T-helper 1 cell treated with Interleukin-12 subunit alpha and Interleukin-12 subunit beta and Interleukin-4 antibody, amounts not matched to agents 30 μg/mL and 1 μg/mL, for 36 hours (primary cell): ENCODE results near the gene HDLBP.

Source experiments
- H3K27ac Mint-ChIP-seq: one replicate; pipeline ENCODE4 v1.8.0; 2021; ENCODE audit warnings: mild to moderate bottlenecking, mixed read lengths
- H3K27me3 Mint-ChIP-seq: one replicate; pipeline ENCODE4 v1.8.0; 2021; ENCODE audit warnings: low read depth, mixed read lengths
- H3K36me3 Mint-ChIP-seq: one replicate; pipeline ENCODE4 v1.8.0; 2021; ENCODE audit warnings: low read depth, mixed read lengths
- H3K4me1 Mint-ChIP-seq: one replicate; pipeline ENCODE4 v1.8.0; 2021; ENCODE audit warnings: low read depth, mixed read lengths
- H3K4me3 Mint-ChIP-seq: one replicate; pipeline ENCODE4 v1.8.0; 2021; ENCODE audit warnings: mild to moderate bottlenecking, moderate library complexity, mixed read lengths
- H3K9me3 Mint-ChIP-seq: one replicate; pipeline ENCODE4 v1.8.0; 2021; ENCODE audit warnings: mixed read lengths

HDLBP gene

DNA sequence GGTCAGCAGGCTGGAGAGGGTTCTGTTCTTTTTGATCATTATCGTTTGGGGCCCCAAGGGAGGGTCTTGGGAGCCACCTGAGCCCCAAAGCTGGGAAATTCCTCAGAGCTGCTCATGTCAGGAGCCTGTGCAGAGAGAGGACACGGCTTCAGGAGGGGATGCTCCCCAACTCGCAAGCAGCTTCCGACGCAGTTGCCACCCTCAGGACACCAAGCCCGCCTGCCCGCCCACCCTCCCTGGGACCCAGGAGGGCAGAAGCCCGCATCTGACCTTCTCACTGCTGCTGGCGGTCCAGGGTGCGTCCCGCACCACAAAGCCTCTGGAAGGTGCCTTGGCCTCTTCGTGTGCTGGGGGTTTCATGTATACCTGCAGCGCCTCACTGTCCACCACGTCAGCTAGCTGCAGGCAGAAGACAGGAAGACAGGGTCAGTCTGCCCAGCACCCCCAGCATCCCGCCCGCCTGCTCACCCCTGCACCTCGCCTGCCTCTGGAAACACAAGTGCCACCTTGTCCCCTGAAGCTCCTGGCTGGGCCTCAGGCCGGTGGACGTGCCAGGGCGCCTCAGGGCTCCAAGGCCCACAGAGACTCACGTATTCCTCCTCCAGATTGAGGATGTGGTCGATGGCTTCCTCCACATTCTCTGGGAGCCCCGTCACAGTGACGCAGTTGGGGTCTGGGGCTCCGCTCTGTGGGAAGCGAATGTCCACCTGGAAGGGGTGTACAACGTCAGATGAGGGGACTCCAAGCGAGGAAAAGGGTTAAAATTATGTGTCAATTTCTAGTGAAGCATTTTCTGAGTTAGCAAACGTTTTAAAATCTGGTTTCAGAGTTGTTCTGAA is 85.7 kb downstream of the HDLBP start:
- no peaks in the 10 kb centered on the region for H3K27me3 Mint-ChIP-seq
- no peak overlapping the region for H3K27ac Mint-ChIP-seq
- no peaks in the 10 kb centered on the region for H3K4me1 Mint-ChIP-seq
- H3K4me3 Mint-ChIP-seq, result no peak overlapping the region
- peaks cover 38% of the 10 kb centered on the region for H3K36me3 Mint-ChIP-seq
- no peaks in the 10 kb centered on the region for H3K9me3 Mint-ChIP-seq

GRCh38 chr2:241228860-241229516 is 86.5 kb downstream of the HDLBP start:
- Mint-ChIP-seq H3K9me3 (no peaks in the 10 kb centered on the region), H3K27me3 (no peaks in the 10 kb centered on the region), H3K27ac (peak overlapping the region; percentile 36), H3K36me3 (peaks cover 36% of the 10 kb centered on the region), H3K4me1 (no peaks in the 10 kb centered on the region), H3K4me3 (no peak overlapping the region)

DNA sequence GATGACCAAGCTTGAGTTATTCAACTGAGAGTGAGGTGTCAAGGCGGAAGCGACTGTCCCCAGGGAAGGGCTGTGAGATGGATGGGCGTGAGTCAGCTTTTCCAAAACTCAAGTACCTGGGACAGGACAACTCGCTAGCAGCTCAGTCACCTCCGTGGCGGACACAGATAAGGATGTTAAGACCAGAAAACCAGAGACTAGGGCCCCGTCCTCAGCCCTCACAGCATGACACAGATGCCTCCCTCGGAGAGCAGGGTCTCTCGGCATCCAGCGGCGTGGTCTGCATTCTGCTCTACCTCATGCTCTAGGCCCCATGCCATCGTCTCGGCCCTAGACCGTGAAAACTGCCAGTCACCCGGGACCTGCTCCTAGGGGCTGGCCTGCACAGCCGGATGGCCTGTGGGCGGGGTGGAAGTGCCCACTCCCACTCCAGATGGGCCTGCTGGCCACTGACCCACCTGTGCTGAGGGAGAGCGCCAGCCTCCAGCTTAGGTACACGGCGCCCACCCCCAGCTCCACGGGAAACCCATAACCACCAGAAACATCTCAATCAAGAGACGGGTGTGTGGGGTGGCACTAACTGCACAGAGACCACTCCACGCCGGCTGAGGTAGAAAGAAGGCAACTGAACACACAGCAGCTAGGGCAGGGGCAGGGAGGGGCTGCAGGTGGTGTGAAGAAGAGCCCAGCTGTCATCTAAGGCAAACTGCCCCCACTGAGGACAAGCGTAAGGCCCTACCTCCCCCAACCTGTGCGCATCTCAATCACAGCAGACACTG is 87.2 kb downstream of the HDLBP start:
- H3K27ac Mint-ChIP-seq, result no peak overlapping the region
- H3K4me3 Mint-ChIP-seq, result no peak overlapping the region
- peaks cover 30% of the 10 kb centered on the region for H3K36me3 Mint-ChIP-seq
- H3K27me3 Mint-ChIP-seq, result no peaks in the 10 kb centered on the region
- H3K9me3 Mint-ChIP-seq, result no peaks in the 10 kb centered on the region
- H3K4me1 Mint-ChIP-seq, result peaks cover under 1% of the 10 kb centered on the region

GRCh38 chr2:241227594-241227993 is 87.9 kb downstream of the HDLBP start:
- no peaks in the 10 kb centered on the region for H3K27me3 Mint-ChIP-seq
- peaks cover 26% of the 10 kb centered on the region for H3K36me3 Mint-ChIP-seq
- H3K9me3 Mint-ChIP-seq, result no peaks in the 10 kb centered on the region
- H3K4me1 Mint-ChIP-seq, result peaks cover 2% of the 10 kb centered on the region
- H3K27ac Mint-ChIP-seq, result no peak overlapping the region
- no peak overlapping the region for H3K4me3 Mint-ChIP-seq

DNA sequence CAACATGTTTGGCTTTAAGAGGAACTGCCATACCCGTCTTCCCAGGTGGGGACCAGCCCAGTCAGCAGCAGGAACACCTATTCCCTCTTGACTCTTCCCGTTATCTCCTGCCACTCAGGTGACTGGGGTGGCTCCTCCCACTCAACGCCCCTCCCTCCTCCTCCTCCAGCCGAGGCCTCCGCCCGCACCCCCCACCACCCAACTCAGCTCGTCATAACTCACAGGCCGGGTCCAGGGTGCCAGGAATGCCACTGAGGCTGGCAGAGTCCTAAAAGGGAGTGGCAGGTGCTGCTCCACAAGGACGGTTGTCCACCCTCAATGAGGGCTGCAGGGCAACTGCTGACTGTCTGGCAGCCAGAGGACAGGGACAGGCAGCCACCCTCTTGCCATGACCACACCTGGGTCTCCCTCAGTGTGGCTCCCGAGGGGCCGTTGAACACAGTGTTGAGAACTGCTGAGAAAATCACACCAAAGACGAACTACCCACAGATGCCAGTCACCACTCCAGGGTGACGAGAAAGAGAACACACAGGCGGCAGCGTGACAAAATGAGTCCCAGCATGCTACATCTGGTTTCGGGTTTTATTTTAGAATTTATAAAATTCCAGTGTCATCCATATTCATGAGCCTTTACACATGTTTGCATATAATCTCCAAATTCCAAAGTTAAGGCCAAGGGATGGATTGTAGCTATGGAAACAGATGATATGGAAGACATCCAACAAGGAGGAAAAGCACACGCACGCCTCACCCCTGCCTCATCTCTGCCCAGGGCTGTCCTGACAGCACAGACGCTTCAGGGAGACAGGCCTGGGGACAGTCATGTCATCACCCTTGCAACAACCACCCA is 88.5 kb downstream of the HDLBP start:
- Mint-ChIP-seq H3K27ac (no peak overlapping the region), H3K36me3 (peaks cover 23% of the 10 kb centered on the region), H3K9me3 (no peaks in the 10 kb centered on the region), H3K27me3 (no peaks in the 10 kb centered on the region), H3K4me1 (peaks cover 2% of the 10 kb centered on the region), H3K4me3 (no peak overlapping the region)

- Mint-ChIP-seq H3K4me1 (peaks cover 2% of the 10 kb centered on the region), H3K4me3 (no peak overlapping the region), H3K9me3 (no peaks in the 10 kb centered on the region), H3K36me3 (peaks cover 16% of the 10 kb centered on the region), H3K27ac (no peak overlapping the region), H3K27me3 (no peaks in the 10 kb centered on the region)
These were observed 89.5 kb downstream of the HDLBP start for GRCh38 chr2:241225983-241226382.

DNA sequence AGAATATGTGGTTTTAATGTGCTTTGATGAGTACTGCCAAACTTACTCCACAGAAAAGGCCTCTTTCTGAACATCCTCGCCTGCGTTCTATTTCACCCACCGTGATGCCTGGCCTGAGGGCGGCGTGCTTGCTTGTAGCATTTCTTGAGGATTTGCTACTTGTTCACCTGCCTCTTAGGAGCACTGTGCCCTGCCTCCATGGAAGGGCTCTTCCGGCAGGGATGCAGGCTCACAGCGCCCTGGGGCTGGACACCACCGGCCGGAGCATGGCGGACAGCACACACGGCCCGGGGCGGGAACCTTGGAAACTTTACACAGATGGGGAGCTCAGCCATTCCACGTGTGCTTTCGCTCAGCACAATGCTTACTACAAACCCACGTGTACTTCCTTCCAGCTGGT is 89.9 kb downstream of the HDLBP start:
- Mint-ChIP-seq H3K9me3 (no peaks in the 10 kb centered on the region), H3K27me3 (no peaks in the 10 kb centered on the region), H3K4me3 (no peak overlapping the region), H3K4me1 (peaks cover 2% of the 10 kb centered on the region), H3K36me3 (peaks cover 16% of the 10 kb centered on the region), H3K27ac (no peak overlapping the region)

DNA sequence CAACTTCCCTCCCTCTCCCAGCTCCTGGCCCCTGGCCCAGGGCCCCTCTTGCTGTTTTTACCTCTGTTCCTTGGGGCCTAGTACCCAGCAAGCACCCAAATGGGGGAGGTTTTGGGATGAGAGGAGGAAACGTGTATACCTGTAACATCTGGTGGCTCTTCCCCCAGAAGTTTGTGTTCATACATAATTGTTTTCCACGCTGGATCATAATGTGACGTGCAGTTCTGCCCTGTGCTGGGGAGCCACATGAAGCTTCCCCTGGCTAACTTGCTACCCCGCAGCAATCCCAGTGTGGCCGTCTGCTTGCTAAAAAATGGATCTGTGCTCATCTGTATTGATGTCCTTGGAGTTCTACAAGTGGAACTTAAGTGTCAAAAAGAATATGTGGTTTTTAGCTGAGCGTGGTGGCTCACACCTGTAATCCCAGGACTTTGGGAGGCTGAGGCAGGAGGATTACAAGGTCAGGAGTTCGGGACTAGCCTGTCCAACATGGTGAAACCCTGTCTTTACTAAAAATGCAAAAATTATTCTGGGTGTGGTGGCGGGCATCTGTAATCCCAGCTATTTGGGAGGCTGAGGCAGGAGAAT is 90.5 kb downstream of the HDLBP start:
- H3K4me3 Mint-ChIP-seq, result no peak overlapping the region
- peaks cover 2% of the 10 kb centered on the region for H3K27me3 Mint-ChIP-seq
- no peak overlapping the region for H3K27ac Mint-ChIP-seq
- H3K36me3 Mint-ChIP-seq, result peaks cover 15% of the 10 kb centered on the region
- peaks cover 2% of the 10 kb centered on the region for H3K4me1 Mint-ChIP-seq
- no peaks in the 10 kb centered on the region for H3K9me3 Mint-ChIP-seq

- Mint-ChIP-seq H3K27ac (no peak overlapping the region), H3K27me3 (peaks cover 9% of the 10 kb centered on the region), H3K9me3 (no peaks in the 10 kb centered on the region), H3K4me3 (no peak overlapping the region), H3K36me3 (peaks cover 13% of the 10 kb centered on the region), H3K4me1 (peaks cover 4% of the 10 kb centered on the region)
These were observed 91.2 kb downstream of the HDLBP start for GRCh38 chr2:241224018-241224850.

DNA sequence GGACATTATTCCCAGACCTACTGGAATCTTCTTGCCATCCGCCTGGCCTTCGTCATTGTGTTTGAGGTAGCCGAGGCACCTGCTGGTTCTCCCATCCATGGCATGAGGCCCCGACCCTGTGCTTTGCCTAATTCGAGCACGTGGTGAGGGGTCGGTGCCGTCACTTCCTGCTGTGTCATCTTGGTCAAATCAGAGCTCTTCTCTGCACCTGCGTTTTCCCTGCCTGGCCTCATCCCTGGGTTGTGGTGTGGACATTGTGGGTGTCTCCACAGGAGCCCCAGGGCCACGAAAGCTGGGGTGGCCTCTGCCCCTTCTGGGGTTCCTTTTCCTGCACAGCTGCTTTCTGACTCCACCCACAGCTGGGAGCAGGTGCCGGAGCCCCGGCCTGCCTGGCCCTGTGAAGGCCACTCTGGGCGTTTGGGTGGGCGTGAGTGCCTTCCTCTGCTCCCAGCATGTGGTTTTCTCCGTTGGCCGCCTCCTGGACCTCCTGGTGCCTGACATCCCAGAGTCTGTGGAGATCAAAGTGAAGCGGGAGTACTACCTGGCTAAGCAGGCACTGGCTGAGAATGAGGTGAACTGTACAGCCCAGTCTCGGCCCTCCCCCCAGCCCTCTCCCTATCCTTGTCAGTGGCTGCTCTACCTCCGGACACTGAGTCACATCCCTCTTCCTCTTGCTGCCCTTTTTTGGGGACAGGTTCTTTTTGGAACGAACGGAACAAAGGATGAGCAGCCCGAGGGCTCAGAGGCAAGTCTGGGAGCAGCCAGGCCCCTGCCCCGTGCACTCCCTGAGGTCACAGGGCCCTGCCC is 92.1 kb downstream of the HDLBP start:
- H3K27me3 Mint-ChIP-seq, result peaks cover 18% of the 10 kb centered on the region
- H3K4me3 Mint-ChIP-seq, result no peak overlapping the region
- no peak overlapping the region for H3K27ac Mint-ChIP-seq
- H3K4me1 Mint-ChIP-seq, result peaks cover 11% of the 10 kb centered on the region
- H3K9me3 Mint-ChIP-seq, result no peaks in the 10 kb centered on the region
- peaks cover 8% of the 10 kb centered on the region for H3K36me3 Mint-ChIP-seq

GRCh38 chr2:241219856-241220356 is 95.6 kb downstream of the HDLBP start:
- H3K4me1 Mint-ChIP-seq, result peaks cover 12% of the 10 kb centered on the region
- no peak overlapping the region for H3K4me3 Mint-ChIP-seq
- H3K27me3 Mint-ChIP-seq, result peaks cover 19% of the 10 kb centered on the region
- H3K27ac Mint-ChIP-seq, result no peak overlapping the region
- peaks cover 2% of the 10 kb centered on the region for H3K36me3 Mint-ChIP-seq
- H3K9me3 Mint-ChIP-seq, result no peaks in the 10 kb centered on the region

DNA sequence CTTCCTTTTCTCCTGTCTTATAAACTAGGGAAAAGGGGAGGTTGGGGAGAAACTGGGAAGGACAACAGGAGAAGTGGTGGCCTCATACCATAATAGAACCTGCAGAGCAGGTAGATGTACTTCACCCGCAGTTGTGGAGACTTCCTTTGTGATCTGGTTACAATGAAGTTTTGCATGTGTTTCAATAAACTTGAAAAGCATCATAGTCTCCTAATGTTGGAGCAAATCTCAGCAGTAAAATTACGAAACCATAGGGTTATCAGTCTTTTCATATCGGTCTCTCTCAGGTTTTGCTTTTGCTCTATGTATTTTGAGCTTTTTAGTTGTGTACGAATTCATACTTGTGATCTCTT is 96.5 kb downstream of the HDLBP start:
- H3K27ac Mint-ChIP-seq, result no peak overlapping the region
- H3K4me1 Mint-ChIP-seq, result peaks cover 12% of the 10 kb centered on the region
- H3K27me3 Mint-ChIP-seq, result peaks cover 19% of the 10 kb centered on the region
- H3K4me3 Mint-ChIP-seq, result peak overlapping the region; percentile 84
- H3K9me3 Mint-ChIP-seq, result no peaks in the 10 kb centered on the region
- H3K36me3 Mint-ChIP-seq, result no peaks in the 10 kb centered on the region
